Neural cell (in vitro differentiated cells): ENCODE results near the gene UBASH3A. TPM values are rescaled to one million over a fixed set of nuclear protein-coding genes. Genes with fewer than 3 reads are reported as not detected.

ENCODE experiments used
- H2AFZ ChIP-seq: fragments of 200-600, 300-800 bp; sonication (generic), shearing (Covaris generic); 2 replicates; pipeline ENCODE4 v1.6.0; 2014; ENCODE audit warnings: low read depth, mild to moderate bottlenecking, antibody characterized with exemption, low read length, moderate library complexity
- H3F3A ChIP-seq: fragments of 200-600 bp; shearing (Covaris generic); 2 replicates; pipeline ENCODE4 v1.6.1; 2016; ENCODE audit warnings: mild to moderate bottlenecking, moderate library complexity, mixed read lengths, antibody characterized with exemption, low read length; ENCODE audit not compliant: insufficient read depth, poor library complexity, severe bottlenecking
- H3K27ac ChIP-seq: fragments of 200-600, 300-800 bp; sonication (generic), shearing (Covaris generic); 2 replicates; pipeline ENCODE4 v1.5.1; 2014; ENCODE audit warnings: mild to moderate bottlenecking, low read length, moderate library complexity
- H3K27me3 ChIP-seq: fragments of 300-800, 200-600 bp; sonication (generic), shearing (Covaris generic); 2 replicates; pipeline ENCODE4 v1.6.0; 2014; ENCODE audit warnings: mild to moderate bottlenecking, low read depth, low read length, moderate library complexity; ENCODE audit not compliant: insufficient read depth
- H3K36me3 ChIP-seq: fragments of 300-800, 200-600 bp; sonication (generic), shearing (Covaris generic); 2 replicates; pipeline ENCODE4 v1.5.1; 2014; ENCODE audit warnings: mild to moderate bottlenecking, antibody characterized with exemption, low read length, moderate library complexity; ENCODE audit not compliant: insufficient read depth
- H3K4me2 ChIP-seq: fragments of 300-800, 200-600 bp; sonication (generic), shearing (Covaris generic); 2 replicates; pipeline ENCODE4 v1.6.0; 2014; ENCODE audit warnings: mild to moderate bottlenecking, low read length
- H3K4me3 ChIP-seq: fragments of 300-800, 200-600 bp; sonication (generic), shearing (Covaris generic); 2 replicates; pipeline ENCODE4 v1.5.1; 2014; ENCODE audit warnings: mild to moderate bottlenecking, low read length, moderate library complexity
- H3K79me2 ChIP-seq: fragments of 200-600 bp; shearing (Covaris generic); replicated peaks from 2 replicates; pipeline ENCODE4 v1.6.0; 2014; ENCODE audit warnings: mild to moderate bottlenecking, low read length, moderate library complexity; ENCODE audit not compliant: insufficient read depth
- H3K9ac ChIP-seq: fragments of 300-800, 200-600 bp; sonication (generic), shearing (Covaris generic); 2 replicates; pipeline ENCODE4 v1.6.1; 2016; ENCODE audit warnings: mild to moderate bottlenecking, low read length, mixed read lengths
- H3K9me2 ChIP-seq: fragments of 200-600 bp; shearing (Covaris generic); 2 replicates; pipeline ENCODE4 v1.6.1; 2016; ENCODE audit warnings: mild to moderate bottlenecking, low read length, mixed read lengths; ENCODE audit not compliant: insufficient read depth
- H3K9me3 ChIP-seq: fragments of 200-600, 300-800 bp; sonication (generic), shearing (Covaris generic); 2 replicates; pipeline ENCODE4 v1.6.1; 2016; ENCODE audit warnings: mild to moderate bottlenecking, mixed run types, low read length, moderate library complexity, mixed read lengths
- H4K20me1 ChIP-seq: fragments of 200-600 bp; shearing (Covaris generic); 2 replicates; pipeline ENCODE4 v1.6.1; 2016; ENCODE audit warnings: mild to moderate bottlenecking, mixed run types; ENCODE audit not compliant: insufficient read depth
- CTCF ChIP-seq: fragments of 450-650 bp; IDR thresholded peaks from 2 replicates; pipeline ENCODE4 v1.5.1; 2014; ENCODE audit warnings: antibody characterized with exemption, mild to moderate bottlenecking, moderate library complexity; ENCODE audit not compliant: poor library complexity, severe bottlenecking
- EP300 ChIP-seq: fragments of 450-650 bp; conservative IDR thresholded peaks from 2 replicates; pipeline ENCODE4 v1.6.1; 2014; ENCODE audit warnings: antibody characterized with exemption, mild to moderate bottlenecking, moderate library complexity; ENCODE audit not compliant: poor library complexity, severe bottlenecking
- EZH2 ChIP-seq: fragments of 200-600, 300-800 bp; shearing (Covaris generic), sonication (generic); IDR thresholded peaks from 2 replicates; pipeline ENCODE4 v1.6.1; 2014; ENCODE audit warnings: antibody characterized with exemption, low read length, borderline replicate concordance, mild to moderate bottlenecking; ENCODE audit not compliant: insufficient read depth, poor library complexity, severe bottlenecking
- MXI1 ChIP-seq: fragments of 450-650 bp; conservative IDR thresholded peaks from 2 replicates; pipeline ENCODE4 v1.6.1; 2014; ENCODE audit warnings: antibody characterized with exemption, mild to moderate bottlenecking; ENCODE audit not compliant: poor library complexity, severe bottlenecking
- POLR2AphosphoS5 ChIP-seq: IDR thresholded peaks from 2 replicates; pipeline ENCODE4 v1.6.1; 2012
- RAD21 ChIP-seq: fragments of 450-650 bp; conservative IDR thresholded peaks from 2 replicates; pipeline ENCODE4 v1.6.1; 2014; ENCODE audit warnings: antibody characterized with exemption, mild to moderate bottlenecking, moderate library complexity
- REST ChIP-seq: IDR thresholded peaks from 2 replicates; pipeline ENCODE4 v1.6.1; 2012; ENCODE audit warnings: borderline replicate concordance
- SMC3 ChIP-seq: fragments of 450-650 bp; conservative IDR thresholded peaks from 2 replicates; pipeline ENCODE4 v1.6.1; 2014; ENCODE audit warnings: antibody characterized with exemption, mild to moderate bottlenecking, moderate library complexity; ENCODE audit not compliant: poor library complexity
- TAF1 ChIP-seq: IDR thresholded peaks from 2 replicates; pipeline ENCODE4 v1.6.1; 2012; ENCODE audit warnings: low read depth
- polyA plus RNA-seq: library from polyadenylated mRNA; depleted of rRNA; stranded (reverse); fragments of >200 nt; gene quantifications from 2 replicates; pipeline ENCODE4 v1.2.3, GENCODE V29; 2014

UBASH3A gene
- polyA plus RNA-seq, 1 donor from 2014 or later: not detected

GRCh38 chr21:42418886-42419285 is 15.2 kb downstream of the UBASH3A start:
- H3F3A ChIP-seq: no peaks in the 10 kb centered on the region
- H2AFZ ChIP-seq: no peak overlapping the region
- H3K27me3 ChIP-seq: no peaks in the 10 kb centered on the region
- TF ChIP-seq TAF1: no peak
- TF ChIP-seq CTCF: no peak
- no peak for TF ChIP-seq SMC3
- no peak for TF ChIP-seq MXI1
- TF ChIP-seq POLR2AphosphoS5: no peak
- TF ChIP-seq RAD21: no peak
- TF ChIP-seq EP300: no peak
- no peak for TF ChIP-seq EZH2
- TF ChIP-seq REST: no peak
- H3K36me3 ChIP-seq: no peaks in the 10 kb centered on the region
- H3K9me3 ChIP-seq: peaks cover 6% of the 10 kb centered on the region
- H3K27ac ChIP-seq: no peak overlapping the region
- H3K9me2 ChIP-seq: no peaks in the 10 kb centered on the region
- no peak overlapping the region for H3K9ac ChIP-seq
- H4K20me1 ChIP-seq: no peaks in the 10 kb centered on the region
- H3K4me3 ChIP-seq: no peak overlapping the region
- H3K4me2 ChIP-seq: no peak overlapping the region
- no peaks in the 10 kb centered on the region for H3K79me2 ChIP-seq

GRCh38 chr21:42419845-42420244 is 16.1 kb downstream of the UBASH3A start:
- H3K4me3 ChIP-seq: no peak overlapping the region
- H3K79me2 ChIP-seq: no peaks in the 10 kb centered on the region
- H3K9ac ChIP-seq: no peak overlapping the region
- peaks cover 6% of the 10 kb centered on the region for H3K9me3 ChIP-seq
- H3K36me3 ChIP-seq: no peaks in the 10 kb centered on the region
- no peaks in the 10 kb centered on the region for H3F3A ChIP-seq
- H3K9me2 ChIP-seq: no peaks in the 10 kb centered on the region
- H3K4me2 ChIP-seq: no peak overlapping the region
- no peak overlapping the region for H2AFZ ChIP-seq
- H4K20me1 ChIP-seq: no peaks in the 10 kb centered on the region
- no peak overlapping the region for H3K27ac ChIP-seq
- TF ChIP-seq RAD21 (no peak), POLR2AphosphoS5 (no peak), EZH2 (no peak), MXI1 (no peak), CTCF (no peak), TAF1 (no peak), EP300 (no peak), SMC3 (no peak), REST (no peak)
- no peaks in the 10 kb centered on the region for H3K27me3 ChIP-seq
